ENCODE data around the gene MYO10. TPM values are rescaled to one million over a fixed set of nuclear protein-coding genes. Genes with fewer than 3 reads are reported as not detected.
"Not testable (repeated sequence)": the region's sequence is repeated elsewhere in the genome, so short reads cannot be mapped to it uniquely, and the experiment has no call there.

The MYO10 gene
- total RNA-seq, 2 experiments from 2014 or later = 0.08 TPM; not detected in 1

DNA sequence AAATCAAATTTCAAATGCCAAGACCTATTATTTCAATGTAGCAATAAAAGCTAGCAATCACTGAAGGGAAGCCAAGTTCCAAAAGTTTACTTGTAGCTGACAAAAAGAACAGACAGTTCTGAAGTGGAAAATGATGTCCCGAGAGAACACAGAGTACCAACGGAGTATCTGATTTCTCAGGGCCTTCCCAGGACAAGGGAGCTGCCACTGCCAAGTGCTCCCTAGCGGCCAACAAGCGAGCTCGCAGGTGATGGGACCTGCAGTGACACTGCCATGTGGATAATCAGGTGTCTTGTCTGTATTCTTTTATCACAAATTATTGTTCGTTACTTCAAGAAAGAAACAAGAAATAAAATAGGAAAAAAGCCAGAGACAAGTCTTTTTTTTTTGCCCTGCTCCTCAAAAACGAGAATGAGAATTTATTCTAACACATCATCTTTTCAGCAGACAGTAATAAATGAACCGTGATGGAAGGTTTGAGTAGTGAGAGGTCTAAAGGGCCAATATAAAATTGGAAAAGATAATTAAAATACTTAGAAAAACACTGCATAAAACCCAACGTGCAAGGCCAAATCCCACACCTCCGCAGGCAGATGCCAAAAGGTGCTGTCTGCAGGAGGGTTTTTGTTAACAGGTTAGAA, 159.4 kb downstream of the MYO10 start:
- no peaks in the 10 kb centered on the region for H3K9me3 Mint-ChIP-seq
- peak; percentile 11 for DNase-seq
- CTCF ChIA-PET = no interaction called here
- H3K4me3 Mint-ChIP-seq = no peak overlapping the region
- POLR2A ChIA-PET = interaction anchor here (0.6 kb wide), 1 partner anchor 44 kb away, joined by 4 read pairs; no protein-coding TSS in a partner anchor
- no peaks in the 10 kb centered on the region for H3K36me3 Mint-ChIP-seq (ENCODE audit: low read depth)
- H3K27me3 Mint-ChIP-seq = peaks cover 2% of the 10 kb centered on the region
- H3K27ac Mint-ChIP-seq = no peak overlapping the region
- H3K4me1 Mint-ChIP-seq = no peaks in the 10 kb centered on the region

DNA sequence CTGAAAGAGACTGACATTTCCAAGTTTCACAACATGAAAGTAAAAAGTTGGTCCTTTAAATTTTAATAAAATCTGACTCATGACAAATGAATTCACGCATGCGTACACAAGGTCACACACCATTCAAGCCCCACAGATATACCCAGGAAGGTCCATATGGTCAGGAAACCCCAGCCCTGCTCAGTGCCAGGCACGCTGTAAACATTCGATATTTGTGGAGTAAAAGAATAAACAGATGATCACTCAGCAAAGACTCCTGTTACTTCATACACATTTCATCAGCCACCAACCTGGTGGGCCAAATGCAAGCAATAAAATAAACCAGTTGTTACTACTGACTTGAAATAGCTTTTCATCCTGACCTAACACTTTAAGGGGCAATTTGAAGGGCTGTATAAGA, 161.3 kb downstream of the MYO10 start:
- Mint-ChIP-seq H3K4me3 (no peak overlapping the region), H3K4me1 (no peaks in the 10 kb centered on the region), H3K27ac (no peak overlapping the region), H3K27me3 (peaks cover 2% of the 10 kb centered on the region), H3K36me3 (ENCODE audit: low read depth) (no peaks in the 10 kb centered on the region), H3K9me3 (no peaks in the 10 kb centered on the region)
- ChIA-PET CTCF (no interaction called here), POLR2A (no interaction called here)
- DNase-seq = no peak

DNA sequence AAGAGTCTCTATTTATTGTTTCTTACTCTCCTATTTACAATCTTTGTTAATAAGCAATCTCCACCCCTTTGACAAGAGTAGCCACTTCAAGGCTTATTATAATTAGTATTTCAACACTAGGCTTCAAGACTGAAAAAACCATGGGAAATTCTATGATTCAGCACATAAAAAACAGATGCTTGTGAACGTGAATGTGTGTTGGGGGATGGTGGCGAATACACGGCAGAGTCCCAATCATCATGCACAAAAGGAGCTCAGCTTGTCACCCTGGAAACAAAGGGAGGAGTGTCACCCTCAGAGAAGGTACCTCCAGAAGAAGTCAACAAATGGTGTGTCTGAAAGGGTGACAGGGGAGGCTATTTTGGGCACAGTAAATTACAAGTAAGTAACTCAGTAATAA, 162.1 kb downstream of the MYO10 start:
- H3K4me1 Mint-ChIP-seq = no peaks in the 10 kb centered on the region
- no peak for DNase-seq
- H3K27ac Mint-ChIP-seq = no peak overlapping the region
- peaks cover 2% of the 10 kb centered on the region for H3K27me3 Mint-ChIP-seq
- ChIA-PET POLR2A (no interaction called here), CTCF (no interaction called here)
- H3K36me3 Mint-ChIP-seq (ENCODE audit: low read depth) = no peaks in the 10 kb centered on the region
- no peaks in the 10 kb centered on the region for H3K9me3 Mint-ChIP-seq
- H3K4me3 Mint-ChIP-seq = no peak overlapping the region

DNA sequence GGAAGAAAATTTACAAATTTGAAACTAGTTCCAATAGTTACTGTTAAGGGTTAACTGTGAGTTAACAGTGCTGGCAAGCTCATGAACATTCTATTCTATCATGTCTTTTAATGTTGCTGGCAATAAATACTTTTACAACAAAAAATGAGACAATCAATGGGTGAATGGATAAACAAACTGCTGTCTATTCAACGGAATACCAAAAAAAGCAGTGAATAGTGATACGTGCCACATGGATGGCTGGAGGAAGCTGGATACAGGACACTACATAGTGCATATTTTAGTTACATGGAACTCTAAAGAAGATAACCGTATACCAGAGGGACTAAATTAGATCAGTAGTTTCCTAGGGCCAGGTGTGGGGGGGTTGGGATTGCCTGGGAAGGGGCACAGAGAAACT, 163.5 kb downstream of the MYO10 start:
- Mint-ChIP-seq H3K4me1 (no peaks in the 10 kb centered on the region), H3K9me3 (no peaks in the 10 kb centered on the region), H3K36me3 (ENCODE audit: low read depth) (no peaks in the 10 kb centered on the region), H3K4me3 (no peak overlapping the region), H3K27me3 (peaks cover 2% of the 10 kb centered on the region), H3K27ac (no peak overlapping the region)
- ChIA-PET CTCF (interaction anchor here (1.6 kb wide), 1 partner anchor 13 kb away, joined by 5 read pairs; no protein-coding TSS in a partner anchor), POLR2A (no interaction called here)
- DNase-seq = no peak

DNA sequence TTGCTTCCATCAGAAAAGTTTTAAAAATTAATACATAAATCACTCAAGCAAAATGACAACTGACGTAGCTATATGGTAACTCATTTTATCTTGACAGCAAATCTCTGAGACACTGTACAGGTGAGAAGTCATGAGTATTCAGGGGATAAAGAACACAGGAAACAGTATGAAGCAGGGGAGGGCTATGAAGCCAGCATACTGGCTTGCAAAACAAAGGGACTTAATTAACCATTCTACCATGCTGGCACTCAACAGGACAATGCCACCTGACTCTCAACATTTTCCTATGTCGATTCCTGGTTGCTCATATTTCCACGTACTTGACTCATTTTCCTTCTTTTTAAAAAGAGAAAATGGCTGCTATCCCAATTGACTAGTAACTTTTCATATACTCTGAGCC, 167.9 kb downstream of the MYO10 start:
- Mint-ChIP-seq H3K27me3 (peaks cover 2% of the 10 kb centered on the region), H3K4me1 (no peaks in the 10 kb centered on the region), H3K9me3 (no peaks in the 10 kb centered on the region), H3K36me3 (ENCODE audit: low read depth) (no peaks in the 10 kb centered on the region), H3K27ac (no peak overlapping the region), H3K4me3 (no peak overlapping the region)
- no peak for DNase-seq
- ChIA-PET CTCF (no interaction called here), POLR2A (no interaction called here)

DNA sequence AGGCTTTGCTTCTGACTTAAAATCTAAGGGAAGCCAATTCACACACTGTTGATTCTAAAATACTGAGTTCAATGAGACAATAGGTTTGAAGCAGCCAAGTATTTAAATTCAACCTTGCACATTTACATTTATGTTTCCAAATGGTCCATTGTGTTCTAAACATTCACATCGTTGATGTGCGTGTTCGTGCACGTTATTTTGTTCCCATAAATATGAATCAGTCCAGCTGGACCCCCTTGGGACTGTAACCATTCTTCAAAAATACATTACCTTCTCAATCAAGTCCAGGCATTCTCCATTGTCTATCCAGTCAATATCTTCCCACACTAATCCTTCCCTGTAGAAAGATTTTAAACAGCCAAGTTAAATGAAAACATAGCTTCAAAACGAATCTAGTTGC, 172.9 kb downstream of the MYO10 start:
- ChIA-PET POLR2A (no interaction called here), CTCF (interaction anchor here (0.6 kb wide), 1 partner anchor 48 kb away, joined by 3 read pairs; no protein-coding TSS in a partner anchor)
- Mint-ChIP-seq H3K36me3 (ENCODE audit: low read depth) (no peaks in the 10 kb centered on the region), H3K9me3 (no peaks in the 10 kb centered on the region), H3K27ac (no peak overlapping the region), H3K27me3 (no peaks in the 10 kb centered on the region), H3K4me1 (peaks cover 9% of the 10 kb centered on the region), H3K4me3 (no peak overlapping the region)
- DNase-seq = no peak

DNA sequence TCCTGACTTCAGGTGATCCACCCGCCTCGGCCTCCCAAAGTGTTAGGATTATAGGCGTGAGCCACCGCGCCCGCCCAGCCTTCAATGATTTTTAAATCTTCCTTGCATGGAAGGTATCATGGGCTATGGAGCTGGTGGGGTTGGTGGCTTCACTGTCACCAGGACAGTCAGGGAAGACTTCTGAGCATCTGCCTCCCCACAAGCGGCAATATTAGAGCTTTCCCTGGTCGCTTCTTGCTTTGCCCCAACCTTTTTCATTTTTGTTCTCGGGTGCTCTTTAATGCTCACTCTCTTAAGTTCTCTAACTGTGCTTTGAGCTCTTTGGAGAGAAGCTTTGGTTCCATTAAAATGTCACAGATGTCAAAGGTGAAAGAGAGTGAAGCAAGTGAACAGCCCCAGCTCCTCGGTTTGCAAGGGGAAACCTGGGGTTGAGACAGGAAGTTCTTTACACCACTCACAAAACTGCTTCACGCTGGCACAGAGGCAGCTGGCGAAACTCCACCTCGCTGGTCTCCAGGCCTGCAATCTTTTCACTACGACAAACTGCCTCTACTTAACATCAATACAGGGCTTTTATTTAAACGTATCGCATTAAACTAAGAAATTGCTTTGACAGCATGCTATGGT, 176.8 kb downstream of the MYO10 start:
- Mint-ChIP-seq H3K9me3 (no peaks in the 10 kb centered on the region), H3K27ac (peak overlapping the region; percentile 79), H3K27me3 (no peaks in the 10 kb centered on the region), H3K4me1 (peaks cover 9% of the 10 kb centered on the region), H3K4me3 (no peak overlapping the region), H3K36me3 (ENCODE audit: low read depth) (no peaks in the 10 kb centered on the region)
- POLR2A ChIA-PET = no interaction called here
- DNase-seq = peak; percentile 49
- CTCF ChIA-PET = interaction anchor here (0.6 to 1.4 kb wide), 3 partner anchors 13 to 69 kb away, joined by 3 to 5 read pairs (median 4); no protein-coding TSS in a partner anchor

DNA sequence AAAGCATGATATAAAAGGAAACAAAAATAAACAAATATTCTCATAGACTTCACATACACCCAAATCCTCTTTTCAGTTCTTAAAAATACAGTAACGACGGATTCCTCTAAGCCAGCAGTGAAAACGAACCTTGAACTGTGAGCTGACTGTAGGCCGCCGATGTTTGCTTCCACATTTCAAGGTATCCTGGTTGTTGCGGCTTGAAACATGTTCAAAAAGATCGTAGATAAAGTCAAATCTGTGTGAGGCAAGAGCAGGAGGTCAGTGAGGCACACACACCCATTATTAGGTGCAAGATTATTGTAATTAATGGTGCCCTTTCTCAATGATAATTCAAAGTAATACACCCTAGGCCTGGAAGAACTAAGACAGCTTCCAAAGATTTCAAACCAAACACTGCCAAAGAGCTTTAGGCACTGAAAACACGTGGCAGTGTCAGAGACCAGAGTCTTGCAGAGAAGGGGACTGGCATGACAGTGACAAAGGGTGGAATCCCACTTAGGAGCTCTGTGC, 178.0 kb downstream of the MYO10 start:
- no peak for DNase-seq
- H3K4me3 Mint-ChIP-seq = no peak overlapping the region
- no peaks in the 10 kb centered on the region for H3K36me3 Mint-ChIP-seq (ENCODE audit: low read depth)
- POLR2A ChIA-PET = no interaction called here
- H3K27me3 Mint-ChIP-seq = no peaks in the 10 kb centered on the region
- peaks cover 9% of the 10 kb centered on the region for H3K4me1 Mint-ChIP-seq
- H3K9me3 Mint-ChIP-seq = no peaks in the 10 kb centered on the region
- CTCF ChIA-PET = interaction anchor here (0.6 to 0.7 kb wide), 2 partner anchors 193 to 208 kb away, joined by 3 to 4 read pairs; no protein-coding TSS in a partner anchor
- no peak overlapping the region for H3K27ac Mint-ChIP-seq

DNA sequence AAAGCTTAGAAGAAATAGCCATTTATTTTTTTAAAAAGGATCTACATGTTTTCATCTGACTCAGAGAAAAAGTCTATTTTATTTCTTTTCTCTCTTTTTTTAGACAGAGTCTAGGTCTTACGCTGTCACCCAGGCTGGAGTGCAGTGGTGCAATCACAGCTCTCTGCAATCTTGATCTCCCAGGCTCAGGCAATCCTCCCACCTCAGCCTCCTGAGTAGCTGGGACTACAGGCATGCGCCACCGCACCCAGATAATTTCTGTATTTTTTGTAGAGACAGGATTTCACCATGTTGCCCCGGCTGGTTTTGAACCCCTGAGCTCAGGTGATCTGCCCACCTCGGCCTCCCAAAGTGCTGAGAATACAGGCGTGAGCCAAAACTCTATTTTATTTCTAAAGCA, 178.5 kb downstream of the MYO10 start:
- H3K4me1 Mint-ChIP-seq; H3K27me3 Mint-ChIP-seq; H3K9me3 Mint-ChIP-seq; POLR2A ChIA-PET; CTCF ChIA-PET; H3K4me3 Mint-ChIP-seq; H3K27ac Mint-ChIP-seq; DNase-seq; H3K36me3 Mint-ChIP-seq (ENCODE audit: low read depth): not testable (repeated sequence)

DNA sequence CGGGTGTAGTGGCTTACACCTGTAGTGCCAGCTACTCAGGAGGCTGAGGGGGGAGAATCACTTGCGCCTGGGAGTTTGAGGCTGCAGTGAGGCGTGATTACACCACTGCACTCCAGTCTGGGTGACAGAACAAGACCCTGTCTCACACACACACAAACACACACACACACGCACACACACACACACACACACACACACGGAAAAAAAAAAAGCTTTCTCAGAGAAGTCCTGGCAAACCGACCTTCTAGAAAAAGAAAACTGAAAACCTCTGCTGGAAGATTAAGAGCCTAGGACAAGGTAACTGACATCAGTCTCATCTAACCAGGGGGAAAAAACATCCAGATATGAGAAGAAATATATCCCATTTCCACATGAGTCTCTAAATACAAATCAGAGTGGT, 178.9 kb downstream of the MYO10 start:
- Mint-ChIP-seq H3K9me3 (no peaks in the 10 kb centered on the region), H3K27ac (no peak overlapping the region), H3K4me3 (no peak overlapping the region), H3K27me3 (no peaks in the 10 kb centered on the region), H3K36me3 (ENCODE audit: low read depth) (no peaks in the 10 kb centered on the region), H3K4me1 (peaks cover 9% of the 10 kb centered on the region)
- ChIA-PET POLR2A (no interaction called here), CTCF (no interaction called here)
- DNase-seq = no peak

DNA sequence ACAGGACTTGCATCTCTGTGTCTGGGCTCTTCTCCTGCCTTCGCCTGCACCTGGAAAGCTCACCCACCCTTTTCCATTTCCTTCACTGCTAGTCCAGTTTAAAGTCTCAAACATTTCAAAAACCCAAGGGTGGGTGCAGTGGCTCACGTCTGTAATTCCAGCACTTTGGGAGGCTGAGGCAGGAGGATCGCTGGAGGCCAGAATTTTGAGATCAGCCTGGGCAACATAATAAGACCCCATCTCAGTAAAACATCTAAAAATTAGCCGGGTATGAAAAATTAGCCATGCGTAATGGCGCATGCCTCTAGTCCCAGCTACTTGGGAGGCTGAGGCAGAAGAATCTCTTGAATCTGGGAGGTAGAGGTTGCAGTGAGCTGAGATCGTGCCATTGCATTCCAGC, 179.4 kb downstream of the MYO10 start:
- Mint-ChIP-seq H3K4me1 (peaks cover 9% of the 10 kb centered on the region), H3K27me3 (no peaks in the 10 kb centered on the region), H3K36me3 (ENCODE audit: low read depth) (no peaks in the 10 kb centered on the region), H3K27ac (no peak overlapping the region), H3K9me3 (no peaks in the 10 kb centered on the region), H3K4me3 (no peak overlapping the region)
- ChIA-PET CTCF (no interaction called here), POLR2A (no interaction called here)
- no peak for DNase-seq

DNA sequence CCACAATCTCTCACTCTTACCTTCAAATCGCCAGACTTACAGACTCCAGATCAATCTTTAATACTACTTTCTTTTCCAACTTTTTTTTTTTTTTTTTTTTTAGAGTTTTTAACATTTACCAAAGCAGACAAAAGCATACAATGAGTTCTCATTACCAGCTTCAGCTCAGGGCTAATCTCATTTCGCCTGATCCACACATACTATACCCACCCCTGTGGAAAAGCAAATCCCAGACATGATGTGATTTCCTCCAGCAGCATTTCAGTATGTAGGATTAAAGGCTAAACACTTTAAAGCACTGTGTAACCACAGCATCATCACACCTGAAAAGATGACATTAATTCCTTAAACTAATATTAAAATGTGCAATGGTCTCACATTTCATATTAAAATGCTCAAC, 180.4 kb downstream of the MYO10 start:
- no peak for DNase-seq
- Mint-ChIP-seq H3K4me1 (peaks cover 9% of the 10 kb centered on the region), H3K4me3 (no peak overlapping the region), H3K27me3 (no peaks in the 10 kb centered on the region), H3K9me3 (no peaks in the 10 kb centered on the region), H3K36me3 (ENCODE audit: low read depth) (no peaks in the 10 kb centered on the region), H3K27ac (no peak overlapping the region)
- ChIA-PET POLR2A (no interaction called here), CTCF (no interaction called here)

DNA sequence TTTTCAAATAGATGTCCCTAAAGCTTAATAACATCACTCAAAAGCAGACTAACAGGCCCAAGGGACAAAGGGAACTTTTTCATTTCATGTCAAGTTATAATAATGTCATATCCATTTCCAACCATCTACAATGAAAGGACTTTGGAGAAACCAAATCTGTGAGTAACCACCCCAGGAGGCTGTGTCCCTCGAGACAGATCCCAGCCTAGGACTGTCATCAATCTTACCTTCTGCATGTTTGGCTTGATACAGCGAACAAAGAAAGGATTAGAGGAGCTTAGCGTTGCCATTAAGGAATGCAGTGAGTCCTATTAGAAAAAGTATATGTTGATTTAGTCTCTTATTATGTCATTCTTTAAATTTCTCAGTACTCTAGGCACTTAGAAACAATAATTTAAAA, 181.5 kb downstream of the MYO10 start:
- no peaks in the 10 kb centered on the region for H3K9me3 Mint-ChIP-seq
- H3K4me3 Mint-ChIP-seq = no peak overlapping the region
- DNase-seq = no peak
- ChIA-PET POLR2A (no interaction called here), CTCF (interaction anchor here (0.8 kb wide), 1 partner anchor 296 kb away, joined by 3 read pairs; no protein-coding TSS in a partner anchor)
- no peaks in the 10 kb centered on the region for H3K36me3 Mint-ChIP-seq (ENCODE audit: low read depth)
- H3K4me1 Mint-ChIP-seq = peaks cover 6% of the 10 kb centered on the region
- no peaks in the 10 kb centered on the region for H3K27me3 Mint-ChIP-seq
- no peak overlapping the region for H3K27ac Mint-ChIP-seq

DNA sequence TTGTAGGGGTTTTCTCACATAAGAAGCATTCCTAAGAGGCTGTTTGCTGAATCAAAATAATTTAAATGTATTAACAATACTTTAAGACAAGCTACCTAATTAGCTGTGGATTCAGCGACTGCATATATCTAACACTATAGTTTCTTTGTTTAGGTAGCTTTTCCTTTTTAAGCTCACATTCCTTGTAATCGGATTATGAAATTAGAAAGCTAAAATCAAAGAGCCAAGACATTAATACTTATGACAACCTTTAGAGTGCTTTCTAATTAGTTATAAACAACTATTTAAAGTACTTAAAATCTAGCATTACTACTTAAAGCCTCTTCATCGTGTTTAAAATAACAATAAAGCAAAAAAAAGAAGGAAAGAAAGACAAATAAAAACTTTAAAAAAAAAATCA, 182.0 kb downstream of the MYO10 start:
- Mint-ChIP-seq H3K9me3 (no peaks in the 10 kb centered on the region), H3K4me1 (peaks cover under 1% of the 10 kb centered on the region), H3K4me3 (no peak overlapping the region), H3K36me3 (ENCODE audit: low read depth) (no peaks in the 10 kb centered on the region), H3K27ac (no peak overlapping the region), H3K27me3 (no peaks in the 10 kb centered on the region)
- DNase-seq = no peak
- POLR2A ChIA-PET = no interaction called here
- CTCF ChIA-PET = interaction anchor here (0.8 kb wide), 1 partner anchor 296 kb away, joined by 3 read pairs; no protein-coding TSS in a partner anchor
